Stimulated activated naive CD8-positive, alpha-beta T cell treated with anti-CD3 and anti-CD28 coated beads, Interleukin-15, Interleukin-2, amounts not matched to agents 100 ng/mL and 50 ng/mL, for 24 hours (primary cell): ENCODE data around the gene DCTN3.

Experiments
- H3K27ac Mint-ChIP-seq: one replicate; pipeline ENCODE4 v1.8.0; 2021; ENCODE audit warnings: mild to moderate bottlenecking, mixed read lengths
- H3K27me3 Mint-ChIP-seq: one replicate; pipeline ENCODE4 v1.8.0; 2021; ENCODE audit warnings: mixed read lengths
- H3K36me3 Mint-ChIP-seq: one replicate; pipeline ENCODE4 v1.8.0; 2021; ENCODE audit warnings: low read depth, mixed read lengths
- H3K4me1 Mint-ChIP-seq: one replicate; pipeline ENCODE4 v1.8.0; 2021; ENCODE audit warnings: low read depth, mixed read lengths
- H3K4me3 Mint-ChIP-seq: one replicate; pipeline ENCODE4 v1.8.0; 2021; ENCODE audit warnings: mild to moderate bottlenecking, mixed read lengths
- H3K9me3 Mint-ChIP-seq: one replicate; pipeline ENCODE4 v1.8.0; 2021; ENCODE audit warnings: mixed read lengths

The DCTN3 gene

DNA sequence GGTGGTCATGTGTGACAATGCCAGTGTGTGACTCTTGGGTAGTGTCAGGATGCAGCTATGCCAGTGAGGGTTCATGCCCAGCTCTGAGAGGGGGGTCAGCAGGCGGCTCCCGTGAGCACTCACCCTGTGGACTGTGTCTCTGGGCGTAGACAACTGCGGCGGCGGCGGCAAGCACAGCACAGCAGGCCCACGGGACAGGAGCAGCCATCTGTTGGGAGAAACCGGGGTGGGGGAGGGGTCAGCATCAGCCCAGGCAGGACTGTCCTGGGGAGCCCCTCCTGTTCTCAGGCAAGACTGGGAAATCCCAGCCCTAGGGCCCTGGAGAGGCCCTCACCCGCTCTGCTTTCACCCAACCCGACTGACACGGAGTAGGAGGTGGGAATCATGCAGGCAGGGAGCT lies 51.5 kb downstream of the DCTN3 start:
- Mint-ChIP-seq H3K27me3 (peaks cover 25% of the 10 kb centered on the region), H3K27ac (no peak overlapping the region), H3K36me3 (no peaks in the 10 kb centered on the region), H3K4me3 (no peak overlapping the region), H3K9me3 (no peaks in the 10 kb centered on the region), H3K4me1 (no peaks in the 10 kb centered on the region)

GRCh38 chr9:34568133-34568532 lies 52.2 kb downstream of the DCTN3 start:
- Mint-ChIP-seq H3K4me1 (no peaks in the 10 kb centered on the region), H3K27ac (no peak overlapping the region), H3K9me3 (no peaks in the 10 kb centered on the region), H3K4me3 (no peak overlapping the region), H3K36me3 (no peaks in the 10 kb centered on the region), H3K27me3 (peaks cover 30% of the 10 kb centered on the region)

GRCh38 chr9:34566972-34567371 lies 53.3 kb downstream of the DCTN3 start:
- H3K36me3 Mint-ChIP-seq: no peaks in the 10 kb centered on the region
- H3K4me1 Mint-ChIP-seq: no peaks in the 10 kb centered on the region
- no peaks in the 10 kb centered on the region for H3K9me3 Mint-ChIP-seq
- no peak overlapping the region for H3K27ac Mint-ChIP-seq
- peaks cover 32% of the 10 kb centered on the region for H3K27me3 Mint-ChIP-seq
- no peak overlapping the region for H3K4me3 Mint-ChIP-seq

DNA sequence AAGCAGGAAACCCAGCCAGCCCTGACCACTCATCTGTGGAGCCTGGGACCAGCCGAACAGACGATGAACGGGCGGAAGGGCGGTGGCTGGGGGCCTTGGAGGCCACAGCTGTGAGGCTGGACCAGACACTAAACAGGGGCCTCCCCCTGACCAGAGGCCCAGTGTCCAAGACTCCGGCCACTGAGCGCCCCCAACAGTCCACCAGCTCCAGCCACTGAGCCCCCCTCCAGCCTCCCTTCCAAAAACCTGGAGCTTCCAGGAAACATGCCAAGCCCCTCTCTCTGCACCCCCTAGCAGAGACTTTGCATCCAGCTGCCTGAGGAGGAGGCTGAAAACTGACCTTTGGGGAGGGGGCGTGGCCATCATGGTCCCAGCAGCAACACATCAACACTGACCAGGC lies 54.0 kb downstream of the DCTN3 start:
- peaks cover 35% of the 10 kb centered on the region for H3K27me3 Mint-ChIP-seq
- H3K4me1 Mint-ChIP-seq: no peaks in the 10 kb centered on the region
- H3K4me3 Mint-ChIP-seq: no peak overlapping the region
- H3K27ac Mint-ChIP-seq: no peak overlapping the region
- no peaks in the 10 kb centered on the region for H3K36me3 Mint-ChIP-seq
- H3K9me3 Mint-ChIP-seq: no peaks in the 10 kb centered on the region

DNA sequence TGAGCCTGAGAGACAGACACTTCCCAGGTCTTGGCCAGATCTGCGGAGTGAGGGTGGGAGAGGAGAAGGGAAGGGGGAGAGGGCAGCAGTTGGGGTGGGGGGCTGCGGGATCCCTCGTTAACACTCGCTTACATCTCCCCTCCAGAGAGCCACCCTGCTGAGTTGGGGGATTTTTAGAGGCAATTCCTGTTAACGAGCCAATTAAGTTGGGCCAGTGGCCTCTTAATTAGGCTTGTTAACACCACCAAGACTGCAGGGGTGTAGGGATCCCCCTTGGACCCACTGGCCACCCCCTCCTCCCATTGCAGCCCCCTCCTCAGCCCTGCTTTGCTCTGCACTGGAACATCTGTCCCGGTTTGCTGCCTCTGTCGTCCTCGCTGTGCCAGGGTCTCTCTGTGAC lies 54.4 kb downstream of the DCTN3 start:
- Mint-ChIP-seq H3K36me3 (no peaks in the 10 kb centered on the region), H3K27me3 (peaks cover 39% of the 10 kb centered on the region), H3K27ac (no peak overlapping the region), H3K4me3 (no peak overlapping the region), H3K9me3 (no peaks in the 10 kb centered on the region), H3K4me1 (no peaks in the 10 kb centered on the region)

DNA sequence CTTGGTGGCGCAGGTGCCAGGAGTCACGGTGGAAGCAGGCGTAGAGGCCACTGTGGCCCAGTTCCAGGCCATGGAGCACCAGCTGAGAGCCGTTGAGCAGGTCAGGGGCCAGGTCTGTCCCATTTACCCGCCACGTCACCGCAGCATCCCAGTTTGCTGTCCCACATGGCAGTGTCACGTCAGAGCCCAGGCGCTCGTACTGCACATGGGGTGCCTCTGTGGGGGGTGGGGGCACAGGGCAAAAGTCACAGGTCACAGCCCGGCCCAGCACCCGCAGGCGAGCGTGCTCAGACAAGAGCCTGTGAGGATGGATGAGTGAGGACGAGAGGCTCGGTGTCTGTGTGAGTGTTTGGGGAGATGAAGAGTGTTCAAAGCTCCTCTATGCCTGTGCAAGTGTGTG lies 55.7 kb downstream of the DCTN3 start:
- no peak overlapping the region for H3K27ac Mint-ChIP-seq
- H3K4me3 Mint-ChIP-seq: no peak overlapping the region
- H3K9me3 Mint-ChIP-seq: no peaks in the 10 kb centered on the region
- H3K36me3 Mint-ChIP-seq: no peaks in the 10 kb centered on the region
- H3K27me3 Mint-ChIP-seq: peaks cover 46% of the 10 kb centered on the region
- no peaks in the 10 kb centered on the region for H3K4me1 Mint-ChIP-seq
